HG02588 (cell line): ENCODE measurements around the gene SLC37A3.
A peak's percentile ranks its signal among the peaks of the same experiment; 100 is the strongest.

ENCODE experiments used
- ATAC-seq: cut with Tn5 transposase; IDR thresholded peaks from one replicate; pipeline ENCODE4 v1.9.1; 2021; ENCODE audit warnings: mild to moderate bottlenecking, moderate library complexity; ENCODE audit not compliant: unreplicated experiment

Gene SLC37A3

DNA sequence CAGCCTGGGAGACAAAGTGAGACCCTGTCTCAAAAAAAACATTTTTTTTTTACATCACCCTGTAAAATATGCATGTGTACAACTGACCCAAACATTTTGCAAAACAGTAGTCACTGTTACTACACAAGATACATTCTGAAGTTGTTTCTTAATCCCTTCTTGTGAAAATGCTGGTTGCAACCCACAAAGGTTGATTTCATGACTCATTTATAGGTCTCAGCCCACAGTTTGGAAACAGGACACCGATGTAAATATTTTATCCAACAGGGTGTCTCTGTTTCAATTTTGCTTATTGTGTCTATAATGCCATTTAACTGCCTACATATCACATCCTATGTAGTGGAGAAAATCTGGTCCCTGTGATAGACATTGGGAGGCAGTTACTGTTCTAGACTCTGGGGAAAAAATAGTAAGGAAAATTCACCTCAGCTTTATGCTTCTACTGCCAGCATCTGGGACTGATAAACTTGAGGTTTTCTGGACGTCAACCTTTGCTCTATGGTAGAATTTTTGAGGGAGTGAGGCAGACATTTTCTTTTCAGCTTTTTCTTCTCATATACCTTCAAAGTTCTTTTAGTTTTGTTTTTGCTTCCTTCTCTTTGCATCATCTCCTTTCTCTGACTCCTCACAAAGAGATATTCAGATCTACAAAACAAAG is 4.0 kb upstream of the SLC37A3 start:
- no peak for ATAC-seq

DNA sequence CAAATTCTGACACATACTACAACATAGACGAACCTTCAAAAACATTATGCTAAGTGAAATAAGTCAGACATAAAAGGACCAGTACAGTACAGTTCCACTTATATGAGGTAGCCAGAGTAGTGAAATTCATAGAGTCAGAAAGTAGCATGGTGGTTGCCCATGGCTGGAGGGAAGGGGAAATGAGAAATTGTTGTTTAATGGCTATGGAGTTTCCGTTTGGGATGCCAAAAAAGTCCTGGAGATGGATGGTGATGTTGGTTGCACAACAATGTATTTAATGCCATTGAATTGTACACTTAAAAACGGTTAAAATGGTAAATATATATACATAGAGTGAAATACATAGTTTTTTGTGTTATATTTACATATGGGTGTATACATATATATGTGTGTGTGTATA is 2.1 kb upstream of the SLC37A3 start:
- ATAC-seq: no peak

DNA sequence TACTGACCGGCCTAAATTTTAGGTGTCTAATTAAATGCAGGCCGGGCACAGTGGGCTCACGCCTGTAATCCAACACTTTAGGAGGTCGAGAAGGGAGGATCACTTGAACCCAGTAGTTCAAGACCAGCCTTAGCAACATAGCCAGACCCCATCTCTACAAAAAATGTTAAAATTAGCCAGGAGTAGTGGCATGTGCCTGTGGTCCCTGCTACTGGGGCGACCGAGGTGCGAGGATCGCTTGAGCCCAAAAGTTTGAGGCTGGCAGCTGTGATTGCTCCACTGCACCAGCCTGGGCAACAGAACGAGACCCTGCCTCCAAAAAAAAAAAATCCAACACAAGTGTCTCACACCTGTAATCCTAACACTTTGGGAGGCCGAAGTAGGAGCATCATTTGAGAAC is 491 bp upstream of the SLC37A3 start:
- no peak for ATAC-seq

DNA sequence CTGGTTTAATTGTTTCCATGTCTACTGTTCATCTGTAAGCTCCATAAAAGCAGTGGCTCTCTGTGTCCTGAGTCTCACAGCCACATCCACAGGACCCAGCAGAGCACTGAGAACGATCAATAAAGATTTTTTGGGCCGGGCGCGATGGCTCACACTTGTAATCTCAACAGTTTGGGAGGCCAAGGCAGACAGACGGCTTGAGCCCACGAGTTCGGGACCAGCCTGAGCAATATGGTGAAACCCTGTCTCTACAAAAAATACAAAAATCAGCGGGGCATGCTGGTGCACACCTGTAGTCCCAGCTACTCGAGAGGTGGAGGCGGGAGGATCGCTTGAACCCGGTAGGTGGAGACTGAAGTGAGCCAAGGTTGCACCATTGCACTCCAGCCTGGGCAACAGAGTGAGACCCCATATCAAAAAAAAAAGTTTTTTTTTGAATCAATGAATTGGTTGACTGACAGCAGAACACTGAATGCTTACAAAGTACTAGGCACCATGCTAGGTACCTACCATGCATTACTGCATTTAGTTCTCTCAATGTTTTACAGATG is 4.5 kb downstream of the SLC37A3 start:
- no peak for ATAC-seq

- no peak for ATAC-seq
These were observed 6.7 kb downstream of the SLC37A3 start for GRCh38 chr7:140391634-140392033.

DNA sequence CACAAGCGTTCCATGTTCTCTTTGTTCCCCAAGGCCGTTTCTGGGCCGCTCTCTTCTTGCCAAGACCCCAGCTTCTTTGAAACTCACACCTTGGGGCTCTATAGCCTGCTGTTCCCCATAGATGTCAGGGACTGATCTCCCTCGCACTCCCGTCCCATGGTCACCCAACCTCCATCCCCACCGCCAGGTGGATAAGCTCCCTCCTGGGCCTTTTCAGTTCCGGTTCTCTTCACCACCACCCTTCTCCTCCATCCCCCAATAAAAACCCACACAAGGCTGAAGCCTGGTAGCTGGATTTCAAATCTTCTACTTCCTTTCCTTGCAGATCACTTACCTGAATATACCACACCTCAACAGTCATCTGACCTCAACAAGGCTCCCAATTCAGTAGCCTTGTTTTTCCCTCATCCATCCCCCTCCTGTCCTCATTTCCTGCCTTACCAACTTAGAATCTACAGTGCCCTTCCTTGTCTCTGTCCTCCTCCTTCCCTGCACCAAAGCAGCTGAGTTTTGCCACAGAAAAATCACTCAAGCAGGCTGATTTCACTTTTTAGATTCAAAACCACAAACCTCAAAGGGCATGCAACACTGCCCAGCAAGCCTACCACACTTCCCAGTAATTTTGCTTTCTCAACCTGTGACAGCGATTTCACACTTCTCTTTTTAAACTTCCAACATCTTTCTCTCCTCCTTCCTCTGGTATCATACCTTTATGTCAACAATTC is 7.7 kb downstream of the SLC37A3 start:
- peak; percentile 66 for ATAC-seq

DNA sequence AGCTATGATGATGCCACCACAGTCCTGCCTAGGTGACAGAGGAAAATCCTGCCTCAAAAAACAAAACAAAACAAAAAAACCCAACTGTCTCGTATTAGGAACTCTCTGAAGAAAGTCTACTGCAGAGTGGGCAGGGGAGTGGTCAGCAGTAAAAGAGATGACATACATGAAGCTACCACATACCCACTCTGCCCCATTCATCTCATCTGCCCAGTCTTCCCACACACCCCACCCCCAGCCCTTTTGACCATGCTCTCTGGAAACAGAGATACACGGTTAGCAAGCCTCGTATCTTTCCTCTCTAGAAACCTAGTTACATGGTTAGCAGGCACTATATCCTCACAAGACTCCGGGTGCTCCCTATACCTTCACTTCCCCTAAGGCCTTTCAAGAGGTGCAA is 8.3 kb downstream of the SLC37A3 start:
- no peak for ATAC-seq

GRCh38 chr7:140389445-140389844 is 8.9 kb downstream of the SLC37A3 start:
- no peak for ATAC-seq

DNA sequence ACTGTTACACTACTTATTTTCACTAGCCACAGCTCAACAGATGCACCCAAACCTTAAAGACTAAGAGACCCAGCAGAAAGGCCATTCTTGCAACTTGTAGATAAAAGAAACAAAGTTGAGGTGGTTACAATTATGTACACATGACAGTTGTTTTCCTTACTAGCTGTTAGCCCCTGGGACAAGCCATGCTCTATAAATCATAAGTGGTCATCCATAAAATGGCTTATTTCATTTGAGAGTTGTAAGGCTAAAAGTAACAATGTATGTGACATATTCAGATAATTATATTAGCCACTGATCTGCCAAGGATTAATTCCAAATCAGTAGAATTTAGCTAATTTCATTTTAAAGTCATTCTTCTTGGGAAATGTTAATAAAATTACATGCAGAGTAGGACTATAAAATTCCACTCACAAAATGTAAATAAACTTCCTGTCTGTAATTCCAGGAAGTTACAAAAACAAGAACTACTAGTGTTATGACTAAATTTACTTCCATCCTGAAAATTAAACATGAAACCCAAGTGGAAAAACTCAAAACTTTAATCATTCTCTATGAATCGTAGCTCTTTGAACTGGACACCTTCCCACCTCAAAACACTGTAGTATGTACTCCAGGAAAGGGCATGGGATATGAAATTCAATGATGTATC is 13.3 kb downstream of the SLC37A3 start:
- ATAC-seq: no peak

DNA sequence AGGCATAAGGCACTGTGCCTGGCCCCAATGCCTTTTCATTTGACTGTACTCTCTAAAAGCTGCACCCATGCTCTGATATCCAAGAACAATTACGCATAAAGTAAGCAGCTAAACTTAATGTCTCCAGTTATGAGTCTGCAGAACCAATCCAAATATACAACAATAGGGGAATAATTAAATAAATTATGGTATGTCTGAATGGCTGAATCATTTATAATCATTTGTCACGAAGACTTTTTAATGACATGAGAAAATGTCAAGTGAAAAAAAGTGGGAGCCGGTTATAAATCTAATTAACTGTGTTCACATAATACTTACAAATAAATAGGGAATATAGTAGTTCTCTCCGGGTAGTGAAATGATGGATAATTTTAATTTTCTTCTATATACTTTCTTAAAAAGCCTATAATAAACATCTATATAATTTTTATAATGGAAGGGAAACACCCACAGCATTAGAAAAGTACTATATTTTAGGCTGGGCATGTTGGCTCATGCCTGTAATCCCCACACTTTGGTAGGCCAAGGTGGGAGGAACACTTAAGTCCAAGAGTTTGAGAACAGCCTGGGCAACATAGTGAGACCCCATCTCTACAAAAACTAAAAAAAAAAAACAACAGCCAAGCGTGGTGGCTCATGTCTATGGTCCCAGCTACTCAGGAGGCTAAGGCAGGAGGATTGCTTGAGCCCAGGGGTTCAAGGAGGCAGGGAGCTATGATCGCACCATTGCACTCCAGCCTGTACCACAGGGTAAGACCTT is 14.2 kb downstream of the SLC37A3 start:
- no peak for ATAC-seq

DNA sequence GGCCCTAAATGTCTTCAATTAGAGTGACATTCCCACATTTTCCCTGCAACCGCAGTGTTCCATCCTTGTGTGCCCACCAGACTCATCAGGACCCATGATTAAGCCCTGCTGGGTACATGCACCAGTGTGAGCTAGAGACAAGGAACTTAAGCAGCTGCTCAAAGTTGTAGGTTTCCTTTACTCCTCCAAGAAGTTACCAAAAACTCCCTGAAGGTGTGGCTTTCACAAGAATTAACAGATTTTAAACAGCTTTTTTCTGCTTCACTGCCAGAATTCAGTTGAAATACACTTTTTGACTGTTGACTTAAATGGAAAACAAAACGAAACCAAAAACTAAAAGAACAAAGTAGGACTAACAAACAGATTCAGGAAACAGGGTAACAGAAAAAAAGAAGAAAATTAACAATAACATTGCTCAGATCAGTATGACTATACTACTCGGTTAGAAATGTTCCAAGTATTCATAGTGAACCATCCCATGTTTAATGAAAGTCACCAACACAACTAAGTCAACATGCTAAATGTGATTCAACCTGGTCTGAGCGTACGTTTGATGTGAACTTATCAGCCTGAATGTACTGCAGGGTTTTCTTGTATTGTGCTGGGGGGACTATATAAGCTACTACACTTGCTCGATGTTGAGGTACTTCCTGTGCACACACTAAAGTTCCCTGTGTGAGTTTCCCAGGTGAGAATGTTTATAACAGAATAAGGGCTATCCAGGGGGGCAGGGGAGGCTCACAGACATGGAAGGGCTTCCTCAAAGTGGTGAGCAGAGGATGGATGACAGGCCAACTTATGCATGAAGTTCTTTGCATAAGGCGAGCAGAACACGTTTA is 22.2 kb downstream of the SLC37A3 start:
- ATAC-seq: no peak

DNA sequence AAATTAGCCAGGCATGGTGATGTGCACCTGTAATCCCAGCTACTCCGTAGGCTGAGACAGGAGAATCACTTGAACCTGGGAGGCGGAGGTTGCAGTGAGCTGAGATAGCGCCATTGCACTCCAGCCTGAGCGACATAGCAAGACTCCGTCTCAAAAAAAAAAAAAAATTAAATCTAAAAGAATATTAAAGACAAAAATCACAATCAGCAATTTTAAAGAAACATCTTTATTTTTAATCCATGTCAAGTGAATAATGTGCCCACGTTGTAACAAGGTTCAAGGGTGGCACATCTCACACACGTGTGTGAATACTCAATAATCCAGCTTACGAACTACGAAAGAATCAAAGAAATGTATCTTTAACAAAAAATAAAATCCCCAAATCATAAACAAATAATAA is 23.0 kb downstream of the SLC37A3 start:
- no peak for ATAC-seq

- no peak for ATAC-seq
These were observed 29.0 kb downstream of the SLC37A3 start for GRCh38 chr7:140369294-140369693.

- no peak for ATAC-seq
These were observed 30.8 kb downstream of the SLC37A3 start for GRCh38 chr7:140367528-140367927.

DNA sequence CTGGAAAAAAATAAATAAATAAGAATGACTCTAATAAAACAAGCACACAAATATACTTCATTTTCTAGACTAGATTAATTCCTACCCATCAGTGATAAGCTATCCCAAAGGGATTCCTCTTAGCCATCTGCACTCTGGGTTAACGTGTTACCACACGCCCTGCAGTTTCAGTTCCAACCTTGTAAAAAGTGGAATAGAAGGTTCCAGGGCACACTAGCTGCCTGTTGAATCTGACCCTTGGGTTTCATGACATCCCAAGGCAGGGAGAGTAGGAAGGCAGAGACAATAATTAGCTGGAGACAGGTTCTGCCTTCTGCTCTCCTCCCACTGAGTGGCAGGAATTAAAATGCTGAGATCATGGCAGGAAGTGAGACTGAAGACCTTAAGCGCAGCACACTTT is 33.5 kb downstream of the SLC37A3 start:
- no peak for ATAC-seq

DNA sequence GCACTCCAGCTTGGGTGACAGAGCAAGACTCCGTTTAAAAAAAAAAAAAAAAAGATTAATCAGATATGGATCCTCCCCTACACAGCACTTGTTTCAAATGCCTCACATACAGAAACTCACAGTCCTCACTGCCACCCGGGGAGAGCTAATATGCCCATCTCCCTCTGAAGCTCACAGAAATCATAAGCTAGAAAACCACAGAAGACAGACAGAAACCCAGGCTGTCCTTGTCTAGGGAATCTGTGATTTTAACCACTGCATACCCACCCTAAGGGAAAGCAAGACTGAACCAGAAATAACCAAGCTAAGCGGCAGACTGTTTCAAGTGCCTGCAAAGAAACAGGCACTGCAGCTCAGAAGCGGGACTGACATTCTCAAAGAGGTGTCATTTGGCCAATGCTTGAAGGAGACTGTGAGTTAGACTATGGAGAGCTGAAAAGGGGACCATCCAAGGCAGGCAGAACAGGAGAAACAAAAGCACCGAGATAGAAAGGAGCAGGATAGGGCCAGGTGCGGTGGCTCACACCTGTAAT is 37.6 kb downstream of the SLC37A3 start:
- ATAC-seq: no peak

DNA sequence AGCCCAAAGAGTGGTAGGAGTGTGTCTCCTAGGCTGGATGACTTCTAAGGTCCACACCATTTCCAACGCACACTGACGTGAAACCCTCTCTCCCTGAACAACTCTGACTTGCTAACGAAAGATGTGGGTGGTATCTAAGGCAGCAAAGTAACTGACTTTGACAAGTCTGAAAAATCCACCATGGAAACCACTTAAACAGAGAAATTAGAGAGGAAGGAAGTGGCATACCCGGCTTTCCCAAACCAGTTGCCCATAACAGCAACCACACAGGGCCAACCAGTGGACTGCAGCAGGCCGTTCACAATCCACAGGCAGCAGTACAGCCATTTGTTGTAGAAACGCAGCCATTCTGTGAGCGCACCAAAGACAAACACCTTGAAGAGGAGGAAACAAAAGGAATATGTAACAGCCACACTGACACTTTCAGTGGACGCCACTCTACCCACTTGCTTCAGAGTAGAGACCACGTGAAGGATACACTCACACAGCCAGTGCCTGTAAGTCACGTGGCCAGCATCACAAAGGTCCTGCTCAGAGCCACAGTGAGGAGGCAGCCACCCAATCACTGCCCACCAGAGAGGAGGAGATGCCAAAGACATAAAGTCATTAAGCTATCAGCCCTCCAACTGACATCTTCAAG is 39.8 kb downstream of the SLC37A3 start:
- no peak for ATAC-seq

DNA sequence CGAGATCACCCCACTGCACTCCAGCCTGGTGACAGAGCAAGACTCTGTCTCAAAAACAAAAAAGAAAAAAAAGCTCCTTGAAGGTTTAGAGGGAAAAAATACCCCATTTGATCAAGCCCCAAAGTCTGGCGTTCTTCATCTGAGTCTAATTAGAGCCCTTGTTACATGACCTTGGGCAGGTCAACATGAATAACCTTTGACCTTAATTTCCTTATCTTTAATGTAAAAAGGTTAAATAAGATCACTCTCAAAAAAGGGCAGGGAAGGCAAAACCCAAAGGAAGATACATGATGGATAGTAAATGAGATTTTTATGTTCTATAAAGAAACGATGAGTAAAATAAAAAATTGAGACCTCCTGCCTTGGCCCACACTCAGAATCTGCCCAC is 40.3 kb downstream of the SLC37A3 start:
- no peak for ATAC-seq

DNA sequence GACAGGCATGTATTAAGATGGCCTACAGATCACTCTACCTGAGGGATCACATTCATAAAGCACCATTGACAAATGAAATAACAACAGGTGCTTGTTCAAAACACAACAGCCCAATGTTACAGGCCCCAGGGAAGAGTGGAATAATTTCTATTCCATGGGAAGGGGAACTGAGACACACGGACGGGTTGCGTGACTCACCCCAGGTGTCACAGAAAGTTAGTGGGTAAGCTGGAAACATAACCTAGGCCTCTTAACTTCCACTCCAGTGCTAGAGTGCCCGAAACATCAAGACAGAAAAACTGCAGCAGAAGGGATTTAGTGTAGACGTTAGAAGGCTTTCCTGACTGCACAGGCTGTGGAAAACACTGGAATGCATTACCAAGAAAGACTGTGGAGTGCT is 48.3 kb downstream of the SLC37A3 start:
- no peak for ATAC-seq
